H9 (cell line): ENCODE data around the gene FLNC. TPM values are rescaled to one million over a fixed set of nuclear protein-coding genes. Genes with fewer than 3 reads are reported as not detected.

ENCODE experiments used
- DNase-seq: peaks from one replicate; pipeline ENCODE4 v3.0.0-alpha.2; 2017
- H2AFZ ChIP-seq: one replicate; pipeline ENCODE4 v1.6.1; 2013; ENCODE audit warnings: mild to moderate bottlenecking, low read length, control low read depth, moderate library complexity
- H2AK5ac ChIP-seq: 2 replicates; pipeline ENCODE4 v1.6.1; 2013; ENCODE audit warnings: low read length, control low read depth, mixed read lengths; ENCODE audit not compliant: insufficient read length
- H2BK120ac ChIP-seq: one replicate; pipeline ENCODE4 v1.6.1; 2013; ENCODE audit warnings: low read depth, mild to moderate bottlenecking, low read length, control low read depth, inconsistent platforms; ENCODE audit not compliant: poor library complexity, severe bottlenecking
- H2BK12ac ChIP-seq: 2 replicates; pipeline ENCODE4 v1.6.1; 2013; ENCODE audit warnings: low read length, control low read depth, mixed read lengths, low read depth; ENCODE audit not compliant: insufficient read length
- H2BK15ac ChIP-seq: 2 replicates; pipeline ENCODE4 v1.6.1; 2013; ENCODE audit warnings: low read depth, low read length, control low read depth
- H2BK20ac ChIP-seq: one replicate; pipeline ENCODE4 v1.6.1; 2013; ENCODE audit warnings: low read depth, mild to moderate bottlenecking, low read length, control low read depth, inconsistent platforms; ENCODE audit not compliant: poor library complexity, severe bottlenecking
- H2BK5ac ChIP-seq: 2 replicates; pipeline ENCODE4 v1.6.1; 2013; ENCODE audit warnings: low read length, control low read depth, mixed read lengths; ENCODE audit not compliant: insufficient read length
- H3K14ac ChIP-seq: 2 replicates; pipeline ENCODE4 v1.6.1; 2013; ENCODE audit warnings: low read length, control low read depth; ENCODE audit not compliant: insufficient read depth
- H3K18ac ChIP-seq: 2 replicates; pipeline ENCODE4 v1.6.1; 2013; ENCODE audit warnings: low read depth, mild to moderate bottlenecking, mixed read lengths, low read length, control low read depth; ENCODE audit not compliant: insufficient read length
- H3K23ac ChIP-seq: 2 replicates; pipeline ENCODE4 v1.6.1; 2013; ENCODE audit warnings: low read length, control low read depth, mixed read lengths, low read depth; ENCODE audit not compliant: insufficient read length
- H3K23me2 ChIP-seq: 2 replicates; pipeline ENCODE4 v1.6.1; 2013; ENCODE audit warnings: low read depth, mild to moderate bottlenecking, mixed read lengths, low read length, control low read depth; ENCODE audit not compliant: insufficient read length, poor library complexity, severe bottlenecking
- H3K27ac ChIP-seq: 2 replicates; pipeline ENCODE4 v1.5.1; 2013; ENCODE audit warnings: low read length, control low read depth, mixed read lengths, low read depth; ENCODE audit not compliant: insufficient read length
- H3K27me3 ChIP-seq: 2 replicates; pipeline ENCODE4 v1.6.1; 2013; ENCODE audit warnings: low read length, control low read depth, inconsistent platforms; ENCODE audit not compliant: insufficient read depth
- H3K4ac ChIP-seq: 2 replicates; pipeline ENCODE4 v1.6.1; 2013; ENCODE audit warnings: low read depth, mild to moderate bottlenecking, control low read depth, inconsistent platforms, low read length, moderate library complexity
- H3K4me1 ChIP-seq: 2 replicates; pipeline ENCODE4 v1.6.1; 2013; ENCODE audit warnings: low read length, control low read depth, inconsistent platforms; ENCODE audit not compliant: insufficient read depth
- H3K4me2 ChIP-seq: 2 replicates; pipeline ENCODE4 v1.6.1; 2013; ENCODE audit warnings: low read length, control low read depth, mixed read lengths; ENCODE audit not compliant: insufficient read length, insufficient read depth
- H3K56ac ChIP-seq: 2 replicates; pipeline ENCODE4 v1.6.1; 2013; ENCODE audit warnings: low read depth, mild to moderate bottlenecking, mixed read lengths, low read length, control low read depth; ENCODE audit not compliant: insufficient read length
- H3K79me1 ChIP-seq: 2 replicates; pipeline ENCODE4 v1.6.1; 2013; ENCODE audit warnings: low read depth, mild to moderate bottlenecking, moderate library complexity, low read length, control low read depth, inconsistent platforms; ENCODE audit not compliant: insufficient read depth, poor library complexity, severe bottlenecking
- H3K79me2 ChIP-seq: 2 replicates; pipeline ENCODE4 v1.6.1; 2013; ENCODE audit warnings: low read length, control low read depth, inconsistent platforms; ENCODE audit not compliant: insufficient read depth
- H3K9ac ChIP-seq: 2 replicates; pipeline ENCODE4 v1.6.1; 2013; ENCODE audit warnings: low read length, control low read depth, mixed read lengths; ENCODE audit not compliant: insufficient read length; ENCODE audit errors: extremely low read depth
- H3K9me3 ChIP-seq: one replicate; pipeline ENCODE4 v1.6.1; 2013; ENCODE audit warnings: low read depth, low read length, inconsistent platforms; ENCODE audit not compliant: control insufficient read depth
- H3T11ph ChIP-seq: one replicate; pipeline ENCODE4 v1.6.1; 2013; ENCODE audit warnings: mild to moderate bottlenecking, low read length, control low read depth, inconsistent platforms
- H4K20me1 ChIP-seq: one replicate; pipeline ENCODE4 v1.6.1; 2013; ENCODE audit not compliant: control insufficient read depth, insufficient read length, insufficient read depth
- H4K5ac ChIP-seq: 2 replicates; pipeline ENCODE4 v1.6.1; 2013; ENCODE audit warnings: low read depth, mild to moderate bottlenecking, mixed read lengths, low read length, control low read depth; ENCODE audit not compliant: insufficient read length
- H4K8ac ChIP-seq: replicated peaks from 2 replicates; pipeline ENCODE4 v1.6.1; 2013; ENCODE audit warnings: low read length, control low read depth, mixed read lengths, low read depth; ENCODE audit not compliant: insufficient read length
- H4K91ac ChIP-seq: 2 replicates; pipeline ENCODE4 v1.6.1; 2013; ENCODE audit warnings: low read depth, mild to moderate bottlenecking, moderate library complexity, mixed read lengths, low read length, control low read depth; ENCODE audit not compliant: insufficient read length
- H3K27ac Mint-ChIP-seq, 3 experiments: 2 replicates in 2 of 3; 3 replicates in 1 of 3; pipeline ENCODE4 v1.8.0; 2020 to 2021; ENCODE audit warnings: mixed read lengths in 3 of 3, mild to moderate bottlenecking in 1 of 3, moderate library complexity in 1 of 3
- H3K27me3 Mint-ChIP-seq: 2 replicates; pipeline ENCODE4 v1.8.0; 2021; ENCODE audit warnings: low read depth, mild to moderate bottlenecking, moderate library complexity, mixed read lengths
- H3K36me3 Mint-ChIP-seq, 3 experiments: 2 replicates in 2 of 3; 3 replicates in 1 of 3; pipeline ENCODE4 v1.8.0; 2020 to 2021; ENCODE audit warnings: low read depth in 3 of 3, mixed read lengths in 3 of 3; ENCODE audit not compliant: insufficient read depth in 1 of 3
- H3K4me1 Mint-ChIP-seq, 2 experiments: 2 replicates each; pipeline ENCODE4 v1.8.0; 2020; ENCODE audit warnings: mixed read lengths in 2 of 2
- H3K4me3 Mint-ChIP-seq, 2 experiments: 2 replicates in 1 of 2; 3 replicates in 1 of 2; pipeline ENCODE4 v1.8.0; 2020 to 2021; ENCODE audit warnings: mild to moderate bottlenecking in 2 of 2, mixed read lengths in 2 of 2, moderate library complexity in 1 of 2
- H3K9me3 Mint-ChIP-seq, 2 experiments: 2 replicates in 1 of 2; 3 replicates in 1 of 2; pipeline ENCODE4 v1.8.0; 2020; ENCODE audit warnings: mild to moderate bottlenecking in 2 of 2, mixed read lengths in 2 of 2, moderate library complexity in 1 of 2
- WGBS: extraction: QIAGEN DNeasy Blood & Tissue Kit; methylation state at CpG from one replicate; pipeline ENCODE4 v1.1.7; 2013; ENCODE audit warnings: missing lambda C conversion rate, low lambda C conversion rate, mixed read lengths; ENCODE audit not compliant: insufficient read length; ENCODE audit errors: extremely low coverage; 5-methylcytosine and 5-hydroxymethylcytosine counted together
- total RNA-seq: library from RNA; stranded (reverse); gene quantifications from 2 replicates; pipeline ENCODE4 v1.2.1, GENCODE V29; 2021
- TF ChIP-seq, protein P1 (sequence below): fragments of 200-600 bp; sonication (generic); conservative IDR thresholded peaks from 3 replicates; pipeline ENCODE4 v1.8.0; 2021; ENCODE audit warnings: antibody characterized with exemption, mild to moderate bottlenecking

The FLNC gene
- total RNA-seq, 1 experiment from 2014 or later, result 12.2 TPM

DNA sequence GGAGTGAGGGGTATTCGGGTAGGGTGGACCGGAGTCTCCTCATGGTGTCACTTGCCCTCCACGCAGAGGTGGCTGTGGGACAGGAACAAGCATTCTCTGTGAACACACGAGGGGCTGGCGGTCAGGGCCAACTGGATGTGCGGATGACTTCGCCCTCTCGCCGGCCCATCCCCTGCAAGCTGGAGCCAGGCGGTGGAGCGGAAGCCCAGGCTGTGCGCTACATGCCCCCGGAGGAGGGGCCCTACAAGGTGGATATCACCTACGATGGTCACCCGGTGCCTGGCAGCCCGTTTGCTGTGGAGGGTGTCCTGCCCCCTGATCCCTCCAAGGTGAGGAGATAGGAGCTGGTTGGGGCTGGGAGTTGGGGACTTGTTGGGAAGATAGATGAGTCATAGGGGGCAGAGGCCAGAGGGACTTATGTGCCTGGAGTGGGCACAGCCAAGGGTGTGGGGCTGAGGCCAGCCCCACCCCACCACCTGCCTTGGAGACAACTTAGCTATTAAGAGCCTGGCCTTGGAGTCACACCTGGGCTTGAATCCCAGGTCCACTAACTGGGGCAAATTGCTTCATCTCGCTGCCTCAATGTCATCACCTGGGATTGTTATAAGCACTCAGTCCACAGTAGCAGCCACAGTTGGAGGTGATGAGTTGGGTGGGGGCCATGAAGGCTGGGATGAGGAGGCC lies 13.9 kb downstream of the FLNC start:
- no peak overlapping the region for H3K14ac ChIP-seq
- no peak overlapping the region for H2AFZ ChIP-seq
- no peak overlapping the region for H3K56ac ChIP-seq
- no peak overlapping the region for H3K9ac ChIP-seq
- no peak overlapping the region for H2BK20ac ChIP-seq
- no peaks in the 10 kb centered on the region for H3K23me2 ChIP-seq
- WGBS, result no CpG with 5 or more reads among the region's 17 CpGs
- H2AK5ac ChIP-seq, result no peak overlapping the region
- H4K91ac ChIP-seq, result no peak overlapping the region
- no peaks in the 10 kb centered on the region for H3K9me3 ChIP-seq
- DNase-seq, result no peak
- H3K27ac Mint-ChIP-seq, result no peak overlapping the region
- peaks cover 2 to 14% of the 10 kb centered on the region in 2 experiments for H3K4me1 Mint-ChIP-seq
- no peak overlapping the region for H3T11ph ChIP-seq
- TF ChIP-seq, protein P1, sequence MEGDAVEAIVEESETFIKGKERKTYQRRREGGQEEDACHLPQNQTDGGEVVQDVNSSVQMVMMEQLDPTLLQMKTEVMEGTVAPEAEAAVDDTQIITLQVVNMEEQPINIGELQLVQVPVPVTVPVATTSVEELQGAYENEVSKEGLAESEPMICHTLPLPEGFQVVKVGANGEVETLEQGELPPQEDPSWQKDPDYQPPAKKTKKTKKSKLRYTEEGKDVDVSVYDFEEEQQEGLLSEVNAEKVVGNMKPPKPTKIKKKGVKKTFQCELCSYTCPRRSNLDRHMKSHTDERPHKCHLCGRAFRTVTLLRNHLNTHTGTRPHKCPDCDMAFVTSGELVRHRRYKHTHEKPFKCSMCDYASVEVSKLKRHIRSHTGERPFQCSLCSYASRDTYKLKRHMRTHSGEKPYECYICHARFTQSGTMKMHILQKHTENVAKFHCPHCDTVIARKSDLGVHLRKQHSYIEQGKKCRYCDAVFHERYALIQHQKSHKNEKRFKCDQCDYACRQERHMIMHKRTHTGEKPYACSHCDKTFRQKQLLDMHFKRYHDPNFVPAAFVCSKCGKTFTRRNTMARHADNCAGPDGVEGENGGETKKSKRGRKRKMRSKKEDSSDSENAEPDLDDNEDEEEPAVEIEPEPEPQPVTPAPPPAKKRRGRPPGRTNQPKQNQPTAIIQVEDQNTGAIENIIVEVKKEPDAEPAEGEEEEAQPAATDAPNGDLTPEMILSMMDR, result no peak
- H3K23ac ChIP-seq, result no peak overlapping the region
- H3K4ac ChIP-seq, result no peak overlapping the region
- no peaks in the 10 kb centered on the region for H3K79me2 ChIP-seq
- H3K36me3 Mint-ChIP-seq, result peaks cover 0 to 5% (median 0%) of the 10 kb centered on the region in 3 experiments; a peak in 2 of 7 replicates
- no peak overlapping the region for H4K8ac ChIP-seq
- no peak overlapping the region for H3K4me2 ChIP-seq
- no peaks in the 10 kb centered on the region for H3K4me1 ChIP-seq
- H2BK15ac ChIP-seq, result no peak overlapping the region
- H3K18ac ChIP-seq, result no peak overlapping the region
- H3K27me3 Mint-ChIP-seq, result no peaks in the 10 kb centered on the region
- no peak overlapping the region for H2BK12ac ChIP-seq
- no peak overlapping the region for H2BK120ac ChIP-seq
- H3K79me1 ChIP-seq, result no peaks in the 10 kb centered on the region
- H3K27ac ChIP-seq, result no peak overlapping the region
- H3K4me3 Mint-ChIP-seq, result peak overlapping the region in 1 of 2 experiments; percentile 43; a peak in 1 of 5 replicates
- H2BK5ac ChIP-seq, result no peak overlapping the region
- H3K9me3 Mint-ChIP-seq, result no peaks in the 10 kb centered on the region
- H4K5ac ChIP-seq, result no peak overlapping the region
- H3K27me3 ChIP-seq, result no peaks in the 10 kb centered on the region
- H4K20me1 ChIP-seq, result no peaks in the 10 kb centered on the region
